Esophagus squamous epithelium (tissue), 5 donors: ENCODE results near the gene REV1. TPM values are rescaled to one million over a fixed set of nuclear protein-coding genes. Genes with fewer than 3 reads are reported as not detected.
"Not testable (repeated sequence)": the region's sequence is repeated elsewhere in the genome, so short reads cannot be mapped to it uniquely, and the experiment has no call there.

Source experiments
- DNase-seq: peaks from one replicate; lab custom pipeline; 2025; lab: John Stamatoyannopoulos, UW
- H3K27ac ChIP-seq, 4 donors: fragments of 200-600 bp; sonication (generic); one replicate each; pipeline ENCODE4 v1.5.1; 2016 to 2019; ENCODE audit warnings: mild to moderate bottlenecking in 1 of 4
- H3K27me3 ChIP-seq, 4 donors: fragments of 200-600 bp; sonication (generic); 1 replicate in 3 of 4; 2 replicates in 1 of 4; pipeline versions ENCODE4 v1.5.1 to v1.6.0; 2017 to 2021; ENCODE audit warnings: antibody characterized with exemption in 1 of 4
- H3K36me3 ChIP-seq, 3 donors: fragments of 200-600 bp; sonication (generic); one replicate each; pipeline ENCODE4 v1.5.1; 2016 to 2019
- H3K4me1 ChIP-seq, 3 donors: fragments of 200-600 bp; sonication (generic); one replicate each; pipeline ENCODE4 v1.5.1; 2017 to 2019
- H3K4me3 ChIP-seq, 4 donors: fragments of 200-600 bp; sonication (generic); 1 replicate in 3 of 4; 2 replicates in 1 of 4; pipeline ENCODE4 v1.5.1; 2016 to 2019; ENCODE audit warnings: mild to moderate bottlenecking in 2 of 4, moderate library complexity in 1 of 4
- H3K9me3 ChIP-seq, 3 donors: fragments of 200-600 bp; sonication (generic); one replicate each; pipeline ENCODE4 v1.5.1; 2016 to 2019
- CTCF ChIP-seq, 6 experiments: fragments of 450-650 bp in 4 of 6; fragments of 200-600 bp in 2 of 6; sonication (generic) in 2 of 6; IDR thresholded peaks; one replicate each; pipeline ENCODE4 v1.5.1; 2016 to 2019; ENCODE audit warnings: antibody characterized with exemption in 6 of 6, mild to moderate bottlenecking in 4 of 6, moderate library complexity in 4 of 6
- POLR2A ChIP-seq, 4 donors: fragments of 450-650 bp; IDR thresholded peaks; one replicate each; pipeline ENCODE4 v1.6.1; 2017; ENCODE audit warnings: antibody characterized with exemption in 4 of 4, mild to moderate bottlenecking in 4 of 4, moderate library complexity in 3 of 4
- WGBS, 2 donors: methylation state at CpG; one replicate each; pipeline ENCODE4 v1.1.5; 2018; 5-methylcytosine and 5-hydroxymethylcytosine counted together
- intact Hi-C: fragments of 100-400 bp; cut with DNase I; formaldehyde crosslinking; loops from one replicate; pipeline ENCODE4 v1.15.0; 2022
- total RNA-seq, 4 donors: library from RNA; depleted of rRNA; stranded (reverse); fragments of >200 nt; gene quantifications; one replicate each; pipeline ENCODE4 v1.1.0, GENCODE V29; 2016
- donor health status: DM: yes; HTN: yes; CAD: no.

REV1 gene
- total RNA-seq, 4 donors from 2014 or later = 22.5 to 69.2 (median 39.8) TPM

GRCh38 chr2:99376254-99376864 lies 113.5 kb downstream of the REV1 start:
- TF ChIP-seq CTCF (IDR thresholded peaks at IDR 0.05) (no peak), POLR2A (IDR thresholded peaks at IDR 0.05) (no peak)

GRCh38 chr2:99374747-99375146 lies 115.1 kb downstream of the REV1 start:
- intact Hi-C loops = no loop called here
- H3K4me3 ChIP-seq = no peak overlapping the region
- no peak for DNase-seq
- no peaks in the 10 kb centered on the region for H3K9me3 ChIP-seq
- no peak overlapping the region for H3K27ac ChIP-seq
- TF ChIP-seq CTCF (IDR thresholded peaks at IDR 0.05) = no peak
- no peak for TF ChIP-seq POLR2A (IDR thresholded peaks at IDR 0.05)
- H3K27me3 ChIP-seq = no peaks in the 10 kb centered on the region
- H3K4me1 ChIP-seq = no peaks in the 10 kb centered on the region
- peaks cover 0 to 98% (median 19%) of the 10 kb centered on the region in 3 donors for H3K36me3 ChIP-seq

More at GRCh38 chr2:99376254-99376864, 113.5 kb downstream of the REV1 start:
- Histone ChIP-seq H3K27me3 (no peaks in the 10 kb centered on the region), H3K9me3 (no peaks in the 10 kb centered on the region), H3K36me3 (peaks cover 0 to 98% (median 14%) of the 10 kb centered on the region in 3 donors), H3K4me1 (no peaks in the 10 kb centered on the region), H3K27ac (no peak overlapping the region), H3K4me3 (no peak overlapping the region)
- intact Hi-C loops = no loop called here
- WGBS, 2 donors = 84% methylated on average over 7 of the region's 7 CpGs
- no peak for DNase-seq

- intact Hi-C loops = no loop called here
- Histone ChIP-seq H3K4me1 (no peaks in the 10 kb centered on the region), H3K9me3 (no peaks in the 10 kb centered on the region), H3K27me3 (no peaks in the 10 kb centered on the region), H3K27ac (no peak overlapping the region), H3K36me3 (peaks cover 5 to 98% (median 10%) of the 10 kb centered on the region in 3 donors), H3K4me3 (no peak overlapping the region)
- 94 to 97% methylated on average over 4 of the region's 4 CpGs for WGBS, 2 donors
- DNase-seq = no peak
- TF ChIP-seq POLR2A (IDR thresholded peaks at IDR 0.05) = no peak
- no peak for TF ChIP-seq CTCF (IDR thresholded peaks at IDR 0.05)
Measured at GRCh38 chr2:99373144-99373543, 116.7 kb downstream of the REV1 start.

DNA sequence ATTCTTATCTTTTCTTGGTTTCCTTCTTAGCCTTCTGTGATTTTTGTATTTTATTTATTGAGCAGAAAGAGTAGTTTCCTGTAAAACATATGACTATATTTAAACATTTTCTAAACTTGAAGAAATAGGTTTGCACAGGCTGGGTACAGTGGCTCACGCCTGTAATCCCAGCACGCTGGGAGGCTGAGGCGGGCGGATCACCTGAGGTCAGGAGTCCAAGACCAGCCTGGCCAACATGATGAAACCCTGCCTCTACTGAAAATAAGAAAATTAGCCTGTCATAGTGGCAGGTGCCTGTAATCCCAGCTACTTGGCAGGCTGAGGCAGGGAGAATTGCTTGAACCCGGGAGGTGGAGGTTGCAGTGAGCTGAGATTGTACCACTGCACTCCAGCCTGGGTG lies 121.0 kb downstream of the REV1 start:
- H3K9me3 ChIP-seq, H3K27ac ChIP-seq, DNase-seq, H3K4me3 ChIP-seq, H3K4me1 ChIP-seq, intact Hi-C loops, H3K27me3 ChIP-seq: not testable (repeated sequence)
- peaks cover 9 to 100% (median 28%) of the 10 kb centered on the region in 3 donors for H3K36me3 ChIP-seq
- 96 to 97% methylated on average over 5 of the region's 5 CpGs for WGBS, 2 donors

DNA sequence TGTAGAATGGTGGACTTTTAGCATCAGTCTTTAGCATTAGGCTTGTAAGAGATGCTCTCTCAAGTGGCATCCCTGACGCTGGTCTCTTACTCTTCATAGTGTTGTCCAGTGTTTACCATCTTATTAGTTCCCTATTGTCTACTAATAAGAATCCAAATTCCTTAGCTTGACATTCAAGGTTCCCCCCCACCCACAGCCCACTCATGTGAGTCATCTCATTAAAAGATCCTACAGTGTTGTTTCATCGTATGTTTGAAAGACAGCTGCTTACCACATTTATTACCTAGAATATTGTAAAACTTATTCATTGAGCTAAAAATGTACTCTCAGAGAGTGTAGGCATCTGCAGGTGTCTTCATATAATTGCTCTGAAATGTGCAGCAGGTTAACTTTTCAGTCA lies 124.2 kb downstream of the REV1 start:
- intact Hi-C loops = no loop called here
- DNase-seq = no peak
- Histone ChIP-seq H3K9me3 (no peaks in the 10 kb centered on the region), H3K4me3 (no peak overlapping the region), H3K27me3 (no peaks in the 10 kb centered on the region), H3K27ac (no peak overlapping the region), H3K4me1 (no peaks in the 10 kb centered on the region), H3K36me3 (peaks cover 9 to 100% (median 28%) of the 10 kb centered on the region in 3 donors)
- no peak for TF ChIP-seq POLR2A (IDR thresholded peaks at IDR 0.05)
- TF ChIP-seq CTCF (IDR thresholded peaks at IDR 0.05) = no peak
- 28 to 69% methylated on average over 2 of the region's 2 CpGs for WGBS, 2 donors

DNA sequence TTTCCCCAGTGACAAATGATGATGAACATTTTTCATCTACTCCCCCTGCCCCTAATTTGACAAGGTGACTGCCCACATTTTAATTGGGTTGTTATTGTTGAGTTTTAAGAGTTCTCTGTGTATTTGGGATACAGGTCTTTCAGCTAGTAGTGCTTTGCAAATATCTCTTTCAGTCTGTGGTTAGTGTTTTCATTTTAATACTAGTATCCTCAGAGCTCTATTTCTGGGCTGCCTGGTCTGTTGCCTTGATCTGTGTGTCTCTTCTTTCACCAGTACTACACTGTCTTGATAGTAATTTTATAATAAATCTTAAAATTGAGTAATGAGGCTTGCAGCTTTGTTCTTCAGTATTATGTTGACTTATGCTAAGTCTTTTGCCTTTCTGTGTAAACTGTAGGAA lies 133.0 kb downstream of the REV1 start:
- no peaks in the 10 kb centered on the region for H3K4me1 ChIP-seq
- H3K27me3 ChIP-seq = no peaks in the 10 kb centered on the region
- intact Hi-C loops = no loop called here
- no peak overlapping the region for H3K4me3 ChIP-seq
- peaks cover 0 to 17% (median 0%) of the 10 kb centered on the region in 3 donors for H3K36me3 ChIP-seq
- DNase-seq = no peak
- TF ChIP-seq POLR2A (IDR thresholded peaks at IDR 0.05) (no peak), CTCF (IDR thresholded peaks at IDR 0.05) (no peak)
- no peak overlapping the region for H3K27ac ChIP-seq
- no peaks in the 10 kb centered on the region for H3K9me3 ChIP-seq

DNA sequence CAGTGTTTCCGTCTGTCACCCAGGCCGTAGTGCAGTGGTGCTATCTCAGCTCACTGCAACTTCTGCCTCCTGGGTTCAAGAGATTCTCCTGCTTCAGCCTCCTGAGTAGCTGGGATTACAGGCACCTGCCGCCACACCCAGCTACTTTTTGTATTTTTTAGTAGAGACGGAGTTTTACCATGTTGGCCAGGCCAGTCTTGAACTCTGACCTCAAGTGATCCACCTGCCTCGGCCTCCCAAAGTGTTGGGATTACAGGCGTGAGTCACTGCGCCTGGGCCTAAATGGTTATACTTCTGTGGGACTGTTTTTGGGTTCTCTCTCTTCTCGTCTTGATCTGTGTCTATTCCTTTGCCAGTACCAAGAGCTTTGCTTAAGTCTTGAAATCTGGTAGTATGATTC lies 135.0 kb downstream of the REV1 start:
- intact Hi-C loops, H3K27me3 ChIP-seq, H3K27ac ChIP-seq, H3K4me1 ChIP-seq, H3K9me3 ChIP-seq, H3K36me3 ChIP-seq, H3K4me3 ChIP-seq, DNase-seq: not testable (repeated sequence)
- WGBS, 2 donors = 86 to 91% methylated on average over 8 of the region's 8 CpGs
